A549 (cell line): ENCODE measurements around the gene DUS3L.

Source experiments
- CTCF ChIP-seq: fragments of >200 bp; sonication (Bioruptor Twin); formaldehyde crosslinking; IDR thresholded peaks from 3 replicates; pipeline ENCODE4 v1.5.1; 2016
- E2F6 ChIP-seq: IDR thresholded peaks from 2 replicates; pipeline ENCODE4 v1.6.1; 2012; ENCODE audit warnings: low read depth, borderline replicate concordance
- ZSCAN20 ChIP-seq: fragments of 250-450 bp; sonication (Bioruptor Pico); IDR thresholded peaks from 2 replicates; pipeline ENCODE4 v1.8.0; 2022; ENCODE audit warnings: mild to moderate bottlenecking, moderate library complexity

GRCh38 chr19:5784581-5785147, 6.3 kb downstream of the DUS3L start, which contains the start of gene PRR22:
- TF ChIP-seq ZSCAN20 (no peak), CTCF (no peak), E2F6 (no peak)
